Right lobe of liver (tissue), 6 donors: ENCODE results near the gene NATD1. TPM values are rescaled to one million over a fixed set of nuclear protein-coding genes. Genes with fewer than 3 reads are reported as not detected.

ENCODE experiments used
- ATAC-seq, 4 donors: fragments of 200-7000 bp; cut with Tn5 transposase; one replicate each; pipeline ENCODE4 v1.9.1; 2020; ENCODE audit warnings: mild to moderate bottlenecking in 4 of 4, moderate library complexity in 4 of 4
- DNase-seq, 3 donors: peaks; one replicate each; pipeline ENCODE4 v3.0.0-alpha.2; 2020
- H3K27ac ChIP-seq, 3 donors: fragments of 200-600 bp; one replicate each; pipeline ENCODE4 v1.8.0; 2022
- H3K27me3 ChIP-seq, 2 donors: fragments of 200-600 bp; one replicate each; pipeline ENCODE4 v1.8.0; 2022
- H3K36me3 ChIP-seq, 4 donors: fragments of 200-600 bp; sonication (generic) in 1 of 4; one replicate each; pipeline versions ENCODE4 v1.5.1 to v1.8.0; 2017 to 2022; ENCODE audit warnings: control low read depth in 1 of 4
- H3K4me1 ChIP-seq, 4 donors: fragments of 200-600 bp; sonication (generic) in 1 of 4; one replicate each; pipeline versions ENCODE4 v1.5.1 to v1.8.0; 2017 to 2022; ENCODE audit warnings: control low read depth in 1 of 4
- H3K4me3 ChIP-seq, 3 donors: fragments of 200-600 bp; one replicate each; pipeline ENCODE4 v1.8.0; 2022
- H3K9me3 ChIP-seq, 4 donors: fragments of 200-600 bp; sonication (generic) in 1 of 4; one replicate each; pipeline versions ENCODE4 v1.5.1 to v1.8.0; 2017 to 2022; ENCODE audit warnings: control low read depth in 1 of 4
- POLR2A ChIP-seq: fragments of 450-650 bp; IDR thresholded peaks from one replicate; pipeline ENCODE4 v1.6.1; 2017; ENCODE audit warnings: antibody characterized with exemption, mild to moderate bottlenecking
- WGBS: methylation state at CpG from one replicate; pipeline ENCODE4 v1.1.6; 2018; ENCODE audit warnings: low coverage, low lambda C conversion rate; ENCODE audit not compliant: insufficient coverage; ENCODE audit errors: missing lambda C conversion rate; 5-methylcytosine and 5-hydroxymethylcytosine counted together
- intact Hi-C, 2 donors: fragments of 100-400 bp; cut with DNase I; formaldehyde crosslinking; loops; one replicate each; pipeline versions ENCODE4 v1.11.2 to v1.14.1; 2022
- total RNA-seq, 6 experiments: library from RNA; depleted of rRNA in 2 of 6; stranded (reverse); fragments of >200 nt in 2 of 6; fragmentation: NEBNext Ultra II Directional in 3 of 6; extraction: Animal tissue kit (Norgen Biotek cat#: 25700) in 3 of 6; gene quantifications; one replicate each; pipeline versions ENCODE4 v1.1.0 to v1.2.4, GENCODE V29; 2016 to 2023
- TF ChIP-seq, protein P1 (sequence below), 4 donors: fragments of 200-600 bp in 3 of 4; fragments of 450-650 bp in 1 of 4; IDR thresholded peaks; one replicate each; pipeline versions ENCODE4 v1.5.1 to v1.8.0; 2016 to 2022; ENCODE audit warnings: antibody characterized with exemption in 4 of 4, mild to moderate bottlenecking in 2 of 4
- donor health status: DM: no; HTN: yes; CAD: no.
- donor health status: DM: no; HTN: no; CAD: no.
- donor health status: DM: no; HTN: no; CAD: no.
- donor health status: DM: no; HTN: yes; CAD: no.
- donor health status: DM: no; HTN: yes; CAD: no.

NATD1 gene
- total RNA-seq, 6 experiments from 2014 or later = 3.3 to 5.5 (median 4.7) TPM

DNA sequence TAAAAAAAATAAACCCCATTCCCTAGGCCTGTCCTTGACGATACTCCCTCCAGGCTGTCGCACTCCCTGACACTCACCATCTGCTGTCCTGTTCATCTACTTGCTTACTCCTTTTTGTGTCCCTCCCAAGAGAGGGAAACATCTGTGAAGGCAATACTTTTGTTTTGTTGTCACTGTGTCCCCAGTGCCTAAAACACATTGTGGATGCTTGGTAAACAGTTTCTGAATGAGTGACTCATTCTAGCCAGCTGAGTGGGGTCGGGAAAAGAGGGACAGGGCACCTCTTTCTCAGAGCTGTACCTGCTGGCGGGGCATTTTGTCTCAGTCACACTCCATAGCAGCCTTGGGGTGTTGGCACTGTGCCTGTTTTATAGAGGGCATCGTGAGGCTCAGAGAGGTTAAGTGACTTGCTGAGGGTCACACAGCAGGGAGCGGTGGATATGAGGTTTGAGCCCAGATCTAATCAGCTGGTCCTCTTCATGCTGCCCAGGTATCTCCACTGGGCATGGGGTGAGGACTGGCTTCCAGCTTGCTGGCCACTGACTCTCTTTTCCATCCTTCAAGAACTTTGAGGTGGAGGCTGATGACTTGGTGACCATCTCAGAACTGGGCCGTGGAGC, 46.9 kb upstream of the NATD1 start:
- no peaks in the 10 kb centered on the region for H3K4me1 ChIP-seq
- no peak overlapping the region for H3K4me3 ChIP-seq
- WGBS = 50% methylated on average over 7 of the region's 7 CpGs
- peaks cover 16 to 66% (median 25%) of the 10 kb centered on the region in 4 donors for H3K36me3 ChIP-seq
- TF ChIP-seq, protein P1, sequence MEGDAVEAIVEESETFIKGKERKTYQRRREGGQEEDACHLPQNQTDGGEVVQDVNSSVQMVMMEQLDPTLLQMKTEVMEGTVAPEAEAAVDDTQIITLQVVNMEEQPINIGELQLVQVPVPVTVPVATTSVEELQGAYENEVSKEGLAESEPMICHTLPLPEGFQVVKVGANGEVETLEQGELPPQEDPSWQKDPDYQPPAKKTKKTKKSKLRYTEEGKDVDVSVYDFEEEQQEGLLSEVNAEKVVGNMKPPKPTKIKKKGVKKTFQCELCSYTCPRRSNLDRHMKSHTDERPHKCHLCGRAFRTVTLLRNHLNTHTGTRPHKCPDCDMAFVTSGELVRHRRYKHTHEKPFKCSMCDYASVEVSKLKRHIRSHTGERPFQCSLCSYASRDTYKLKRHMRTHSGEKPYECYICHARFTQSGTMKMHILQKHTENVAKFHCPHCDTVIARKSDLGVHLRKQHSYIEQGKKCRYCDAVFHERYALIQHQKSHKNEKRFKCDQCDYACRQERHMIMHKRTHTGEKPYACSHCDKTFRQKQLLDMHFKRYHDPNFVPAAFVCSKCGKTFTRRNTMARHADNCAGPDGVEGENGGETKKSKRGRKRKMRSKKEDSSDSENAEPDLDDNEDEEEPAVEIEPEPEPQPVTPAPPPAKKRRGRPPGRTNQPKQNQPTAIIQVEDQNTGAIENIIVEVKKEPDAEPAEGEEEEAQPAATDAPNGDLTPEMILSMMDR (IDR thresholded peaks at IDR 0.05) = no peak
- no peak for TF ChIP-seq POLR2A
- no peaks in the 10 kb centered on the region for H3K27me3 ChIP-seq
- H3K9me3 ChIP-seq = no peaks in the 10 kb centered on the region
- H3K27ac ChIP-seq = no peak overlapping the region
- no peak for ATAC-seq
- intact Hi-C loops = no loop called here
- DNase-seq = peak in 1 of 3 donors; percentile 6

DNA sequence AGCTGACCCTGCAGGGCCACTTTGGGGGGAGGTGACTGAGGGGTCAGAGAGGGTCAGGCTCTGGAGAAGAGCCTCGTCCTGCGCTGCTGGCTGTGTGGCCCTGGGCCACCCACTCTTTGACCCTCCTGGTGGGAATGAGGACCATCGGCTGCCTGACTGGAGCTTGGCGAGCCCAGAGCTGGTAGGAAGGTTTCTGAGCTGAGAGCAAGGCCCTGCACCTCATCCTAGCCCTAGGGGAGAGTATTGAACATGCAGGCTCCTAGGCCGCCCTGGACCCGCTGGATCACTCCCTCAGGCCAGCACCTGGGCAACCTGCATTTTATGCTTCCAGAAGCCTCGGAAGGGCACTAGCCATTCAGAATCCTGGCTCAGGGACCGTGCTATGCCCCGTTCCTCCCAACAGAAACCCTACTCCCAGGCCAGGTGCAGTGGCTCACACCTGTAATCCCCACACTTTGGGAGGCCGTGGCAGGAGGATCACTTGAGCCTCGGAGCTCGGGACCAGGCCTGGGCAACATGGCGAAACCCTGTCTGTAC, 45.8 kb upstream of the NATD1 start:
- Histone ChIP-seq H3K27ac (no peak overlapping the region), H3K36me3 (peaks cover 14 to 59% (median 21%) of the 10 kb centered on the region in 4 donors), H3K4me3 (no peak overlapping the region), H3K27me3 (no peaks in the 10 kb centered on the region), H3K9me3 (no peaks in the 10 kb centered on the region), H3K4me1 (no peaks in the 10 kb centered on the region)
- peak in 1 of 3 donors; percentile 6 for DNase-seq
- no peak for ATAC-seq
- 36% methylated on average over 7 of the region's 13 CpGs for WGBS
- intact Hi-C loops = no loop called here
- TF ChIP-seq, protein P1 (IDR thresholded peaks at IDR 0.05) = no peak
- TF ChIP-seq POLR2A = no peak

DNA sequence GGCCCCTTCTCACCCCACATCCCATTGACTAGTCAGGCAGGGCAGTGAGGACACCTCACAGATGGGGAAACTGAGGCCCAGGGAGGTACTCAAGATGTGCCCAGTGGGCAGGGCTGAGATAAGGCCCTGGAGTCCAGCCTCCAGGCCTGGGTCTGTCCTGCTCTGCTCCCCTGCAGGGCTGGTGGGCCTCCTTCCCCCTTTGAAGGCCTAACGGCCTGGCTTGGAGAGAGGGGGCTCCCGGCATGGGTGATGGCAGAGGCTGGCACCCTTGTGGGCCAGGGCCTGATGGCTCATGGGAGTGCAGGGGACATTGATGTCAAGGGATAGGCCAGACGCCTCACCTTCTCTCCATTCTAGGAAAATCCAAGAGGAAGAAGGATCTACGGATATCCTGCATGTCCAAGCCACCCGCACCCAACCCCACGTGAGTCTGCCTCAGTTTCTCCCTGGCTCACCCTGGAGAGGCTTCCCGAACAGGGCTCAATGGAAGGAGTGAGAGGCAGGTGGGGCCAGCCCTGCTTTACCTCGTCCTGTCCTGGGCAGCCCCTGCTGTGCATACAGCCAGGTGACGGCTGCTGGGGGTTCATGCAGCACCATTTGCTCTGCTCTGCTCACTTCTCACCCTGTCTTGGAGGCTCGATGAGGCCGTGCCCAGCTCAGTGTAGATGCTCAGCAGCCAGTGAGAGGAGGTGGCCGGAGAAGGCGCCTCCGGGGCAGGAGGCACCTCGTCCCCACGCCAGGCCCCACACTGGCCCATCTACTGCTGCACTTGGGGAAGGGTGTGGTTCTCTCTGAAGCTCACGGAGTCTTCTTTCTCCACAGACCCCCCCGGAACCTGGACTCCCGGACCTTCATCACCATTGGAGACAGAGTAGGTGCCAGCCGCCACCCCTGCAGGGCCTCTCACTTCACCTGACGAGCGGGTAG, 45.1 kb upstream of the NATD1 start:
- Histone ChIP-seq H3K4me1 (no peaks in the 10 kb centered on the region), H3K9me3 (no peaks in the 10 kb centered on the region), H3K36me3 (peaks cover 7 to 52% (median 17%) of the 10 kb centered on the region in 4 donors), H3K4me3 (no peak overlapping the region), H3K27ac (no peak overlapping the region), H3K27me3 (no peaks in the 10 kb centered on the region)
- no peak for ATAC-seq
- TF ChIP-seq POLR2A = no peak
- TF ChIP-seq, protein P1 (IDR thresholded peaks at IDR 0.05) = no peak
- intact Hi-C loops = no loop called here
- DNase-seq = peak in 1 of 3 donors; percentile 26
- 77% methylated on average over 18 of the region's 22 CpGs for WGBS

DNA sequence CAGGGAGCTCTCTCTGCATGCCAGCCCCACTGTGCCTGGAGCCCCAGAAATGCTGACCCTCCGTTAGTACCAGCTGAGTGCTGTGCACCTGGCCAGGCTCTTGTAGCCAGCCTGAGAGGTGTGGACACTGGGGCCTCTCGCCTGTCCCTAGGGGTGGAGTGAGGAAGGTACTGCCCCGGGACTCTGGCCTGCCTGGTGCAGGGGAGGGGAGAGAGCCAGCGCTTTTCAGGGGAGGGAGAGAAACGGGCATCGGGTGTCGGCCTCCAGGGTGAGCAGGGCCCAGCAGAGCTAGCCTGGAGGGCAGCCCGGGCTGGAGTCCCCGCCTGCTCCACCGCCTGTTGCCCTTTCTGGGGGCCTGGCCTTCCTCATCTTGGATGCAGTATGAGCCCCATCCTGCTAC, 44.4 kb upstream of the NATD1 start:
- WGBS = 62% methylated on average over 5 of the region's 10 CpGs
- H3K36me3 ChIP-seq = peaks cover 5 to 45% (median 17%) of the 10 kb centered on the region in 4 donors
- H3K27me3 ChIP-seq = no peaks in the 10 kb centered on the region
- peak in 1 of 4 donors; percentile 2 for ATAC-seq
- no peak overlapping the region for H3K4me3 ChIP-seq
- TF ChIP-seq, protein P1 (IDR thresholded peaks at IDR 0.05) = no peak
- no peaks in the 10 kb centered on the region for H3K9me3 ChIP-seq
- no peaks in the 10 kb centered on the region for H3K4me1 ChIP-seq
- peak in 1 of 3 donors; percentile 21 for DNase-seq
- H3K27ac ChIP-seq = no peak overlapping the region
- intact Hi-C loops = no loop called here
